Spinal cord (tissue), 10 donors: ENCODE data around the gene TMEM87B. TPM values are rescaled to one million over a fixed set of nuclear protein-coding genes. Genes with fewer than 3 reads are reported as not detected.
"Not testable (repeated sequence)": the region's sequence is repeated elsewhere in the genome, so short reads cannot be mapped to it uniquely, and the experiment has no call there.

Experiments
- DNase-seq, 6 donors: peaks; one replicate each; pipeline versions ENCODE4 v3.0.0 to v3.0.0-alpha.2; 2013 to 2015; ENCODE audit warnings: low spot score in 6 of 6, low read depth in 4 of 6
- H3K27ac ChIP-seq: one replicate; pipeline ENCODE4 v1.5.1; 2013; ENCODE audit warnings: low read depth, low read length, control low read depth
- H3K27me3 ChIP-seq: one replicate; pipeline ENCODE4 v1.6.1; 2013; ENCODE audit warnings: low read length; ENCODE audit not compliant: control insufficient read depth, insufficient read depth
- H3K36me3 ChIP-seq: one replicate; pipeline ENCODE4 v1.6.1; 2013; ENCODE audit warnings: low read length; ENCODE audit not compliant: control insufficient read depth, insufficient read depth
- H3K4me1 ChIP-seq: one replicate; pipeline ENCODE4 v1.6.1; 2013; ENCODE audit warnings: low read length; ENCODE audit not compliant: control insufficient read depth, insufficient read depth
- H3K4me3 ChIP-seq: one replicate; pipeline ENCODE4 v1.5.1; 2013; ENCODE audit warnings: low read depth, low read length, control low read depth
- H3K9me3 ChIP-seq: one replicate; pipeline ENCODE4 v1.6.1; 2013; ENCODE audit warnings: low read length; ENCODE audit not compliant: control insufficient read depth, insufficient read depth
- WGBS: methylation state at CpG from one replicate; pipeline ENCODE4 v1.1.5; 2013; ENCODE audit warnings: missing lambda C conversion rate; ENCODE audit not compliant: insufficient coverage; 5-methylcytosine and 5-hydroxymethylcytosine counted together
- polyA plus RNA-seq, 2 donors: library from polyadenylated mRNA; unstranded; fragments of 120-200 nt; gene quantifications; one replicate each; pipeline ENCODE4 v1.2.1, GENCODE V29; 2013; ENCODE audit not compliant: insufficient read length in 2 of 2
- total RNA-seq, 2 donors: library from RNA; depleted of rRNA in 1 of 2; stranded (reverse); fragments of 120-200 nt in 1 of 2; fragments of >200 nt in 1 of 2; gene quantifications; one replicate each; pipeline versions ENCODE4 v1.2.3 to v1.2.4, GENCODE V29; 2013 to 2014
- donor health status: healthy.

The TMEM87B gene
- total and polyA plus RNA-seq, 4 donors = 8.5 to 18.1 (median 10.2) TPM

DNA sequence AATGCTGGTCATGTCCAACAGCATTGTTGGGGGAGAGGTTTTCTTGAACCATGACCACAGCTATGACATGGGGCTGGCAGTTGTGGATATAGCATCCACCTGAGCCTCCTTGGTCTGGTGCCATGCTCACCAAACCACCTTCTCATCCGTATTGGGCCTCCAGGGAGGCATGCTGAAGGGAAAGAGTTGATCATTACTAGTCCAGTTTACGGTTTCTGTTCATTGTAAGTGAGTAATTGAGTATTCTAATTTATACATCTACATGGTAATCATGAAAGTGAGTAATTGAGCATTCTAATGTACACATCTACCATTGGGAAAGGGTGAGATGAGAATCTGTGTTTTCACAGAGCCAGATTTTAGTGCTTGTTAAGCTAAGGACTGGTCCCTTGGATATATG, 6.8 kb downstream of the TMEM87B start:
- no peak overlapping the region for H3K27ac ChIP-seq
- DNase-seq = no peak
- H3K4me3 ChIP-seq = no peak overlapping the region
- WGBS = no CpG with 5 or more reads among the region's 2 CpGs
- no peaks in the 10 kb centered on the region for H3K9me3 ChIP-seq
- H3K27me3 ChIP-seq = no peaks in the 10 kb centered on the region
- H3K36me3 ChIP-seq = peaks cover 6% of the 10 kb centered on the region
- no peaks in the 10 kb centered on the region for H3K4me1 ChIP-seq

DNA sequence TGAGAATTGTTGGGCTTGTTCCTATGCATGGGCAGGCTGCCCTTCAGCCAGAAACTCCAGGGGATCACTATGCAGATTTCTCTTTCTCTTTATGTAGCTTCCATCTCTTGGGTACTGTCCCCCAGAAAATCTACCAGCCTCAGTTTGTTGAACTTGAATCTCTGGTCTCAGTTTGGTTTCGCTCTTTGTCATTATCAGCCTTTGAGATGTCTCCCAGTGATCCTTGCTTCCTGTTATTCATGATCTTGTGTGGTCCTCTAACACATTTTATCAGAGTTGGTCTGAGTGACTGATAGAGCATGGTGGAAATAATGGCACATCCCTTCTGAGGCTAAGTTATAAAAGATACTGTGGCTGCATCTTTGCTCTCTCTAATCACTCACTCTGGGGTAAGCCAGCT, 7.8 kb downstream of the TMEM87B start:
- no CpG with 5 or more reads among the region's 1 CpG for WGBS
- Histone ChIP-seq H3K27me3 (no peaks in the 10 kb centered on the region), H3K4me3 (no peak overlapping the region), H3K36me3 (peaks cover 6% of the 10 kb centered on the region), H3K27ac (no peak overlapping the region), H3K4me1 (no peaks in the 10 kb centered on the region), H3K9me3 (no peaks in the 10 kb centered on the region)
- no peak for DNase-seq

DNA sequence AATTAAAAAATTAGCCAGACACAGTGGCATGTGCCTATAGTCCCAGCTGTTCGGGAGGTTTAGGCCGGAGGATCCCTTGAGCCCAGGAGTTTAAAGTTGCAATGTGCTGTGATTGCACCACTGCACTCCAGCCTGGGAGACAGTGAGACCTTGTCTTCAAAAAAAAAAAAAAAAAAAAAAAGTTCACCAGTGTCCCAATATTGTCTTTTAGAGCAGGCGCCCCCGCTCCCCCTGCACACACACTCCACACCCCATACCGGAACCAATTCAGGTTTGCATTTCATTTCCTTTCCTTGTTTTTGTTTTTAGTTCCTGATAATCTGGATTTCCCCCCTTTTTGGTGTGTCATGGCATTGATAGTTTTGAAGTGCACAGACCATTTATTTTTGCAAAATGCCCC, 10.4 kb downstream of the TMEM87B start:
- H3K9me3 ChIP-seq = no peaks in the 10 kb centered on the region
- WGBS = no CpG with 5 or more reads among the region's 5 CpGs
- no peaks in the 10 kb centered on the region for H3K27me3 ChIP-seq
- no peak overlapping the region for H3K4me3 ChIP-seq
- H3K36me3 ChIP-seq = peaks cover 6% of the 10 kb centered on the region
- no peak overlapping the region for H3K27ac ChIP-seq
- no peaks in the 10 kb centered on the region for H3K4me1 ChIP-seq
- DNase-seq = no peak

DNA sequence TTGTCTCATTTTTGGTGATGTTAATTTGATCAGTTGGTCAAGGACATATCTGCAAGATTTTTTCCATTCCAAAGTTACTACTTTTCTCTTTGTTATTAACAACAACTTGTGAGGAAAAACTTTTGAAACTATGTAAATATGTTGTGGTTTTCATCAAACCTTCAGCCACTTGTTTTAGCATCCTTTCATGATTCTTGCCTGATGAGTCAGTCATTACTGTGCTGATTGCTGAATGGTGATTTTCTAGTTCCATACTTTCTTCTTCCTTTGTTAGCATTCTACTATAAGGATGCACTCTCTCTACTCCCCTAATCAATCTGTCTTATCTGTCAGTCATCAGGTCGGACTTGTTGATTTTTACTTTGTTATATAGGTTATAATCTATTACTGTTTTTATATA, 10.9 kb downstream of the TMEM87B start:
- H3K4me1 ChIP-seq = no peaks in the 10 kb centered on the region
- WGBS = no CpG with 5 or more reads among the region's 1 CpG

DNA sequence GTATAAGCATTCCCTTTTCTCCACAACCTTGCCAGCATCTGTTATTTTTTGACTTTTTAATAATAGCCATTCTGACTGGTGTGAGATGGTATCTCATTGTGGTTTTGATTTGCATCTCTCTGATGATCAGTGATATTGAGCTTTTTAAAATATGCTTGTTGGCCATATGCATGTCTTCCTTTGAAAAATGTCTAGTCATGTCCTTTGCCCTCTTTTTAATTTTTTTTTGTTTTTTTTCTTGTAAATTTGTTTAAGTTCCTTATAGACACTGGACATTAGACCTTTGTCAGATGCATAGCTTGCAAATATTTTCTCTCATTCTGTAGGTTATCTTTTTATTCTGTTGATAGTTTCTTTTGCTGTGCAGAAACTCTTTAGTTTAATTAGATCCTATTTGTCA, 14.7 kb downstream of the TMEM87B start:
- DNase-seq, H3K36me3 ChIP-seq, H3K9me3 ChIP-seq, H3K4me3 ChIP-seq, H3K27ac ChIP-seq, H3K4me1 ChIP-seq, H3K27me3 ChIP-seq: not testable (repeated sequence)

More for the DNA sequence above, 10.9 kb downstream of the TMEM87B start:
- H3K36me3 ChIP-seq = peaks cover 4% of the 10 kb centered on the region
- no peak for DNase-seq
- H3K27me3 ChIP-seq = no peaks in the 10 kb centered on the region
- H3K4me3 ChIP-seq = no peak overlapping the region
- H3K27ac ChIP-seq = no peak overlapping the region
- H3K9me3 ChIP-seq = no peaks in the 10 kb centered on the region

DNA sequence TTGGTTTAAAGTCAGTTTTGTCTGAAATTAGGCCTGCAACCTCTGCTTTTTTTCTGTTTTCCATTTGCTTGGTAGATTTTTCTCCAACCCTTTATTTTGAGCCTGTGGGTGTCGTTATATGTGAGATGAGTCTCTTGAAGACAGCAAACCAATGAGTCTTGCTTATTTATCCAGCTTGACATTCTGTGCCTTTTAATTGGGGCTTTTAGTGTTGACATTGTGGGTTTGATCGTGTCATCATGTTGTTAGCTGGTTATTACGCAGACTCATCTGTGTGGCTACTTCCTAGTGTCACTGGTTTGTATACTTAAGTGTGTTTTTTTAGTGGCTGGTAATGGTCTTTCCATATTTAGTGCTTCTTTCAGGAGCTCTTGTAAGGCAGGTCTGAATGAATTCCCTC, 18.8 kb downstream of the TMEM87B start:
- no peak overlapping the region for H3K4me3 ChIP-seq
- no peaks in the 10 kb centered on the region for H3K36me3 ChIP-seq
- no peak for DNase-seq
- H3K4me1 ChIP-seq = no peaks in the 10 kb centered on the region
- 100% methylated on average over 3 of the region's 3 CpGs for WGBS
- H3K9me3 ChIP-seq = no peaks in the 10 kb centered on the region
- no peaks in the 10 kb centered on the region for H3K27me3 ChIP-seq
- H3K27ac ChIP-seq = no peak overlapping the region

DNA sequence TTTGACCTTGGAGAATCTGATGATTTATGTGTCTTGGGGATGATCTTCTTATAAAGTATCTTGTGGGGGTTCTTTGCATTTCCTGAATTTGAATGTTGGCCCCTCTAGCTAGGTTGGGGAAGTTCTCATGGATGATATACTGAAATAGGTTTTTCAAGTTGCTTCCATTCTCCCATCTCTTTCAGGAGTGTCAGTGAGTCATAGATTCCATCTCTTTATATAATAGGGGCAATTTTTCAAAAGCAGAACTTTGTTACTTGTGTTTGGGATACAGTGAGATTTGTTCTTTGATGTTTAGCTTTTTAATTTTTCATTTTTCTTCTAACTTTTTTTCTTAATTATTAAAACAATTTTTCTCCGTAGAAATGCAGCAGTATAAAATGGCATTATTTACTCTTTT, 19.4 kb downstream of the TMEM87B start:
- Histone ChIP-seq H3K4me1 (no peaks in the 10 kb centered on the region), H3K9me3 (no peaks in the 10 kb centered on the region), H3K27ac (no peak overlapping the region), H3K27me3 (no peaks in the 10 kb centered on the region), H3K4me3 (no peak overlapping the region), H3K36me3 (no peaks in the 10 kb centered on the region)
- WGBS = no CpG with 5 or more reads among the region's 1 CpG
- DNase-seq = no peak

DNA sequence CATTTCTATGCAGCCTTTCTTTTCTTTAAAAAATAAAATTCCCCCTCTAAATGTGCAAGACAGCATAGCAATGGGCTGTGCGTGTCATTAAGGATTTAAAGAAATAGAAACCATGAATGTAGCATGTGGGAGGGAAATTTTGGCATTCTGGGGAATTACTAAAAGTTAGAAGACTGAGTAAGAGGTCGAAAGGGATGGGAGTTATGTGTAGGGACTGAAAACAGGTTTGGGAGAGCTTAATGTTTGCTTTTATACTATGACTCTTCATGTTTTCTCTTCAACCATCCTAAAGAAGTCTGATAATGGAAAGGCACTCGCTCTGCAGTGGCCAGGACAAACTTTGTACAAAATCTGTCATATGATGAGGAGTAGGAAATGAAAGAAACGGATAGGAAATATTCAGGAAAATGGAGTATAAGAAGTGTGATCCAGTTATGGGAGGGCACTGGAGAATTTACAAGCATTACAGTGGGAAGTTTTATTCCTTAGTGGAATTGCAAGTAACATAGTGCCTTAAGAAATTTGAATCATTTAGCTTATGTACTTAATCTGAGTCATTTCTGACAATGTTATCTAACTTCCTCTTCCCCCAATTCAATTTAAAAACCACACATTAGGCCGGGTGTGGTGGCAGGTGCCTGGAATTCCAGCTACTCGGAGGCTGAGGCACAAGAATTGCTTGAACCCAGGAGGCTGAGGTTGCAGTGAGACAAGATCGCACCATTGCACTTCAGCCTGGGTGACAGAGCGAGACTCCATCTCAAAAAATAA, 20.6 kb downstream of the TMEM87B start:
- H3K4me3 ChIP-seq = no peak overlapping the region
- DNase-seq = no peak
- H3K9me3 ChIP-seq = no peaks in the 10 kb centered on the region
- WGBS = 98% methylated on average over 4 of the region's 8 CpGs
- H3K36me3 ChIP-seq = no peaks in the 10 kb centered on the region
- no peaks in the 10 kb centered on the region for H3K27me3 ChIP-seq
- H3K4me1 ChIP-seq = no peaks in the 10 kb centered on the region
- H3K27ac ChIP-seq = no peak overlapping the region

DNA sequence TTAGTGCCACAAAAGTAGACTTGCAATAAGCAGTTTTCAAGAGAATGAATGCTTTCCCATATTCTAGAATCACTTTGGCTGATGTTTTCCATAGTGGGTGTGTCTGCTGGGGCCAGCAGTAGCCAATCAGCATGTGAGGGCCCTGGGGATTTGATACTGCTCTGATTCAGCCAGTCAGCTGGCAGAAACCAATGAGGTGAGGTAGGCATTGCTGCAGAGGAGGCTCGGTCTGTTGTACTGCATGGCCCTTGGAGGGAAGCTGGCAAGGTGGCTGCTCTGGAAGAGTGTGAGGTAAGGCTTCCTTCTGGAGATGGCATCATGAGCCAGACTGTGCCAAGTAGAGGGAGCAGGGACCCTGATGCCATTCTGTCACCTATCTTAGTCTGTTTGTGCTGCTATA, 22.7 kb downstream of the TMEM87B start:
- DNase-seq = no peak
- Histone ChIP-seq H3K4me1 (no peaks in the 10 kb centered on the region), H3K27me3 (no peaks in the 10 kb centered on the region), H3K36me3 (peaks cover 7% of the 10 kb centered on the region), H3K4me3 (no peak overlapping the region), H3K9me3 (no peaks in the 10 kb centered on the region), H3K27ac (no peak overlapping the region)
- 63% methylated on average over 1 of the region's 1 CpG for WGBS

DNA sequence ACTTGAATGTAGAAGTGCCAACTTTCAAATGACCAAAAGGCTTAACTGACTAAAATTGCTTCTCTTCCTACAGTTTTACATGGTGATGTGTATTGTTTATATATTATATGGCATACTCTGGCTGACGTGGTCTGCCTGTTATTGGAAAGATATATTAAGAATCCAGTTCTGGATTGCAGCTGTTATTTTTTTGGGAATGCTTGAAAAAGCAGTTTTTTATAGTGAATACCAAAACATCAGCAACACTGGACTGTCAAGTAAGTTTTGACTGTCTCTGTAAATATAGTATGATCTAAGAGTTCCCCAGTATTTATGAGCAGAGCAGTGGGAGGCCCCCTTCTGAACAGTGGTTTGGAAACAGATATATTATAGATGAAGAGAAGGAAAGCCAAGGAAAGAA, 26.2 kb downstream of the TMEM87B start:
- no peak for DNase-seq
- Histone ChIP-seq H3K27me3 (no peaks in the 10 kb centered on the region), H3K36me3 (peaks cover 8% of the 10 kb centered on the region), H3K9me3 (no peaks in the 10 kb centered on the region), H3K27ac (no peak overlapping the region), H3K4me1 (no peaks in the 10 kb centered on the region), H3K4me3 (no peak overlapping the region)
- WGBS = 100% methylated on average over 1 of the region's 1 CpG
